Neutrophil (primary cell): ENCODE results near the gene HPRT1.
A peak's percentile ranks its signal among the peaks of the same experiment; 100 is the strongest.

Source experiments
- H3K27ac ChIP-seq: fragments of 200-600 bp; sonication (generic); 2 replicates; pipeline ENCODE4 v1.5.1; 2016; ENCODE audit warnings: mild to moderate bottlenecking, moderate library complexity
- H3K27me3 ChIP-seq: fragments of 200-600 bp; sonication (generic); 2 replicates; pipeline ENCODE4 v1.6.0; 2016; ENCODE audit warnings: mild to moderate bottlenecking
- H3K36me3 ChIP-seq: fragments of 200-600 bp; sonication (generic); 2 replicates; pipeline ENCODE4 v1.5.1; 2017
- H3K4me1 ChIP-seq, 2 experiments: fragments of 200-600 bp in 1 of 2; sonication (generic) in 1 of 2; 1 replicate in 1 of 2; 2 replicates in 1 of 2; pipeline versions ENCODE4 v1.5.1 to v1.6.1; 2013 to 2016; ENCODE audit warnings: low read depth in 1 of 2, low read length in 1 of 2, mild to moderate bottlenecking in 1 of 2, moderate library complexity in 1 of 2; ENCODE audit not compliant: control insufficient read depth in 1 of 2, insufficient read depth in 1 of 2
- H3K4me3 ChIP-seq, 2 experiments: fragments of 200-600 bp in 1 of 2; sonication (generic) in 1 of 2; 1 replicate in 1 of 2; 2 replicates in 1 of 2; pipeline ENCODE4 v1.5.1; 2013 to 2016; ENCODE audit warnings: low read depth in 1 of 2, low read length in 1 of 2, mild to moderate bottlenecking in 1 of 2, moderate library complexity in 1 of 2
- H3K9me3 ChIP-seq: fragments of 200-600 bp; sonication (generic); 2 replicates; pipeline ENCODE4 v1.5.1; 2016
- TF ChIP-seq, protein P1 (sequence below): fragments of 200-600 bp; sonication (generic); IDR thresholded peaks from 2 replicates; pipeline ENCODE4 v1.5.1; 2016; ENCODE audit warnings: antibody characterized with exemption

The HPRT1 gene

DNA sequence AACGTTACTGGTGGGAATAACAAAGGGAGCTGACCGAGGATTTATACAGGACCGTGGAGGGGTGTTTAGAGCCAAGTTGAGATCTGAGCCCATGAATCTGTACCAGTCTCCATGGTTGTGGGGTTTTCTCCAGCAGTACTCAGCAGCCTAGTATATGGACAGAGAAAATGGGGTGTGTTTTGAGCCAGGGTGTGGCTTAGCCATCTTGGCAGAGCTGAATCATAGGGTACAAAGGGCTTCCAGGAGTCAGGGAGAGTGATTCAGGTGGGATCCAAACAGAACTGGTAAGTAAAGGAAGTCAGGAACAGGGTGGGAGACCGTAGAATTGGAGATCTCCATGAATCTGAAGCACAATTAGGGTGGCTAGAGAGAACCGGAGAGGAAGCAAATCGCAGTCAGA lies 7.4 kb upstream of the HPRT1 start:
- Histone ChIP-seq H3K4me3 (no peak overlapping the region), H3K4me1 (no peaks in the 10 kb centered on the region)

GRCh38 chrX:134453631-134454030 lies 6.3 kb upstream of the HPRT1 start:
- Histone ChIP-seq H3K9me3 (no peaks in the 10 kb centered on the region), H3K27me3 (no peaks in the 10 kb centered on the region), H3K27ac (no peak overlapping the region), H3K36me3 (no peaks in the 10 kb centered on the region), H3K4me3 (no peak overlapping the region), H3K4me1 (no peaks in the 10 kb centered on the region)
- TF ChIP-seq, protein P1, sequence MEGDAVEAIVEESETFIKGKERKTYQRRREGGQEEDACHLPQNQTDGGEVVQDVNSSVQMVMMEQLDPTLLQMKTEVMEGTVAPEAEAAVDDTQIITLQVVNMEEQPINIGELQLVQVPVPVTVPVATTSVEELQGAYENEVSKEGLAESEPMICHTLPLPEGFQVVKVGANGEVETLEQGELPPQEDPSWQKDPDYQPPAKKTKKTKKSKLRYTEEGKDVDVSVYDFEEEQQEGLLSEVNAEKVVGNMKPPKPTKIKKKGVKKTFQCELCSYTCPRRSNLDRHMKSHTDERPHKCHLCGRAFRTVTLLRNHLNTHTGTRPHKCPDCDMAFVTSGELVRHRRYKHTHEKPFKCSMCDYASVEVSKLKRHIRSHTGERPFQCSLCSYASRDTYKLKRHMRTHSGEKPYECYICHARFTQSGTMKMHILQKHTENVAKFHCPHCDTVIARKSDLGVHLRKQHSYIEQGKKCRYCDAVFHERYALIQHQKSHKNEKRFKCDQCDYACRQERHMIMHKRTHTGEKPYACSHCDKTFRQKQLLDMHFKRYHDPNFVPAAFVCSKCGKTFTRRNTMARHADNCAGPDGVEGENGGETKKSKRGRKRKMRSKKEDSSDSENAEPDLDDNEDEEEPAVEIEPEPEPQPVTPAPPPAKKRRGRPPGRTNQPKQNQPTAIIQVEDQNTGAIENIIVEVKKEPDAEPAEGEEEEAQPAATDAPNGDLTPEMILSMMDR: no peak

More for the DNA sequence above, 7.4 kb upstream of the HPRT1 start:
- H3K27ac ChIP-seq: no peak overlapping the region
- no peaks in the 10 kb centered on the region for H3K36me3 ChIP-seq
- no peaks in the 10 kb centered on the region for H3K9me3 ChIP-seq
- TF ChIP-seq, protein P1: no peak
- no peaks in the 10 kb centered on the region for H3K27me3 ChIP-seq

- no peaks in the 10 kb centered on the region for H3K36me3 ChIP-seq
- H3K27ac ChIP-seq: no peak overlapping the region
- H3K27me3 ChIP-seq: no peaks in the 10 kb centered on the region
- TF ChIP-seq, protein P1: no peak
- H3K4me3 ChIP-seq: no peak overlapping the region
- H3K4me1 ChIP-seq: peaks cover 1 to 2% of the 10 kb centered on the region in 2 experiments
- no peaks in the 10 kb centered on the region for H3K9me3 ChIP-seq
Observed at GRCh38 chrX:134454506-134454905, 5.5 kb upstream of the HPRT1 start.

DNA sequence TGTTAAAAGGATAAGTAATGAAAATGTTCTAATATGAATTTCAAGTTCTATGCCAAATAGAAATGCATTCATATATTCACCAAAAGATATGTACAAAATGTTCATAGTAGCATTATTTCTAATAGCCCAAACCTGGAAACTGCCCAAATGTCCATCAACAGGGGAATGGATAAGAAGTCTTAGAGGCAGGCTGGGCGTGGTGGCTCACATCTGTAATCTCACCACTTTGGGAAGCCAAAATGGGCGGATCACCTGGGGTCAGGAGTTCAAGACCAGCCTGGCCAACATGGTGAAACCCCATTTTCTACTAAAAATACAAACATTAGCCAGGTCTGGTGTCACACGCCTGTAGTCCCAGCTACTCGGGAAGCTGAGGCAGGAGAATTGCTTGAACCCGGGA lies 2.3 kb upstream of the HPRT1 start:
- H3K4me3 ChIP-seq: no peak overlapping the region
- peaks cover 10 to 13% of the 10 kb centered on the region in 2 experiments for H3K4me1 ChIP-seq
- no peaks in the 10 kb centered on the region for H3K27me3 ChIP-seq
- no peak overlapping the region for H3K27ac ChIP-seq
- H3K36me3 ChIP-seq: no peaks in the 10 kb centered on the region
- H3K9me3 ChIP-seq: no peaks in the 10 kb centered on the region
- TF ChIP-seq, protein P1: no peak

DNA sequence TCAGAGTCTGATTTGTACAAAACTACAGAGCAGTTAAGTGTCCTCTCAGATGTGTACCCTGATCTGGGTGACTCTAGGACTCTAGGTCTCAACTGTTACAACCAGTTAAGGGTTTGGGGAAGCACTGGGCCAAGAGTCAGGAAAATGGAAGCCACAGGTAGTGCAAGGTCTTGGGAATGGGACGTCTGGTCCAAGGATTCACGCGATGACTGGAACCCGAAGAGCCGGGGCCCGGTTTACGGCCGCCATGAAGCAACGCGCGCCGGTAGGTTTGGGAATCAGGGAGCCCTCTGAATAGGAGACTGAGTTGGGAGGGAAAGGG lies 321 bp upstream of the HPRT1 start:
- H3K4me1 ChIP-seq: peaks cover 10 to 15% of the 10 kb centered on the region in 2 experiments
- H3K4me3 ChIP-seq: peak overlapping the region; percentile 60 to 61
- no peaks in the 10 kb centered on the region for H3K27me3 ChIP-seq
- no peaks in the 10 kb centered on the region for H3K9me3 ChIP-seq
- H3K36me3 ChIP-seq: no peaks in the 10 kb centered on the region
- TF ChIP-seq, protein P1: no peak
- peak overlapping the region; percentile 83 for H3K27ac ChIP-seq

- Histone ChIP-seq H3K27ac (no peak overlapping the region), H3K9me3 (no peaks in the 10 kb centered on the region), H3K4me1 (peaks cover 10 to 15% of the 10 kb centered on the region in 2 experiments), H3K27me3 (no peaks in the 10 kb centered on the region), H3K4me3 (peak overlapping the region; percentile 60 to 61), H3K36me3 (no peaks in the 10 kb centered on the region)
- TF ChIP-seq, protein P1: no peak
Observed at GRCh38 chrX:134460862-134461220, 876 bp downstream of the HPRT1 start.
